ENCODE measurements around the gene PTPRS.
"Not testable (repeated sequence)": the region's sequence is repeated elsewhere in the genome, so short reads cannot be mapped to it uniquely, and the experiment has no call there.

The PTPRS gene

DNA sequence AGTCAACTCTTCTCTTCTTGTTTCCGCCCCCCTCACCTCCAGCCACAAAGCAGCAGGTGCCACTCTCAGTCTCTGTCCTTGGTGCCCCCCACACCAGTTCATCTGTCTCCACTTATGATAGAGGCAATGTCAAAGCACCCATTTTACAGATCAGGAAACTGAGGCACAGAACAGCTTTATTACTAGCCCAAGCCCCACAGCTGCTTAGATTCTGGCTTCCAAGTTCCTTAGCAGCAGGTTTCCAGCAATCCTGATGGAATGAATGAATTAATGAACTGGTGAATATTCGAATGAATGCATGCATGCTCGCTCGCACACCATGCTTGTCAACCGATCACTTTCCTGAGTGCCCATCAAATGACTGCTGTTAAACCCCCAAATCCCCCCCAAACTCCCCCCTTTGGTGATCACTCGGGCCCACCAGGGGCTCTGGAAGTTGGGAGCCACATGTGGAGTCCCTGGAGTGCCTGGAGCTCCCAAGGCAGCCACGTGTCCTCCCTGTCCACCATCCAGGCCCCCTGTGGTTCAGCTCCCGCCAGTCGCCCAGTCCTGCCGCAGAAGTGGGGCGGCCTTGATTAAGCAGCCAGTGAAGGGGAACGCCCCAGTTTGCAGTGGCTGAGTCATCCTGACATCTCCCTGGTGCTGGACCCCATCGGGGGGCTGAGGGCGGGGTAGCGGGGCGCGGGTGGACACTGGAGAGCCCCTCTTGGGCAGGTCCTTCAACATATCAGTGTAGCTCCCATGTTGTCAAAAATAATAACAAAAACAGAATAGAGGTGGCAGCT, 6.8 kb downstream of the PTPRS start:
- DNase-seq (ENCODE audit: low read depth), result no peak

DNA sequence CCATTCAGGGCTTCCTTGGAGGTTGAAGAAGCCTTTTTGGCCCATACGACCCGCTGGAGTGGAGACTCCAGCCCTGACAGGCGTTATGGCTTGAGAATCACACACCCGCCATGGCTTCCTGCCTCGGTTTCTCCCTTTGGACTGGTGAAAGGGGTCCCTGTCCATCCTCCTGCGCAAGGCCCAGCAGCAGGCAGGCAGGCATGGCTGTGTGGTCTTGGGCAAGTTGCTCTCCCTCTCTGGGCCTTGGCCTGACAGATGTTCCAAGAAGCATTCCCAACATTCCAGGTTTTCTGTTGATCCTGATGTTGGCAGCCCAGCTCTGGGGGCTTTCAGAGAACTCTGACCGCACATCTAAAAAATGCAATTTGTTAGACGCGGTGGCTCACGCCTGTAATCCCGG, 8.1 kb downstream of the PTPRS start:
- DNase-seq (ENCODE audit: low read depth), result no peak

DNA sequence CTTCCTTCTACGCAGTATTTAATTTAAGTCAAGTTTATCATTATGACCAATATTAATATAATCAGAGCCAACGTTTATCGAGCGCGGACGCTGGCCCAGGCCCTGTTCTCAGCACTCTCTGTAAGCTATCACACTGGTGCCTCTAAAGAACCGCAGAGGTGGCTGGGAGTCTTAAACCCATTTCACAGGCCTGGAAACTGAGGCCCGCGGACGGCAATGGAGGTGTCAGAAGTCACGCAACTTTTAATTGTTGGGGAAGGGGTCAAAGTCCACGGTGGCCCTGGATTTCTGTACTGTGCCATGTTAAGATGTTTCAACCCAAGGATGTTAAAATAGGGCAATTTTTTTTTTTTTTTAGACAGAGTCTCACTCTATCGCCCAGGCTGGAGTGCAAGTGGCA, 8.8 kb downstream of the PTPRS start:
- DNase-seq (ENCODE audit: low read depth), result no peak

DNA sequence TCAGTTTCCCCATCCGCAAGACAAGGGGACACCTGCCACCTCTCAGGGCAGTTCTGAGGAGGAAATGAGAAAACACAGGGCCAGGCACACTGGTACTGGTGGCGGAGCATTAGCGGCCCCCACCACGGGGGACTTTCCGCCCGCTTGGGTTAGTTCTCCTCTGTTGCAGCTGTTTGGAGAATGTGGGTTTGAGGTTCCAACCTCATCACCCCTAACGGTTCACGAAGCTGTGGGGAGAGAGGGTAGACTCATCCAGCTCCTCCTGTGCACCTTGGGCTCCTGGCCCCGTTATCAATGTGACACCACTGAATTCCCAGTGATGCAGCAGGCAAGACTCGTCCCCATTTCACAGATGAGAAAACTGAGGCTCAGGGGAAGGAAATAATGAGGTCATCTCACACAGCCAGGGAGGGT, 10.3 kb downstream of the PTPRS start:
- no peak for DNase-seq (ENCODE audit: low read depth)

DNA sequence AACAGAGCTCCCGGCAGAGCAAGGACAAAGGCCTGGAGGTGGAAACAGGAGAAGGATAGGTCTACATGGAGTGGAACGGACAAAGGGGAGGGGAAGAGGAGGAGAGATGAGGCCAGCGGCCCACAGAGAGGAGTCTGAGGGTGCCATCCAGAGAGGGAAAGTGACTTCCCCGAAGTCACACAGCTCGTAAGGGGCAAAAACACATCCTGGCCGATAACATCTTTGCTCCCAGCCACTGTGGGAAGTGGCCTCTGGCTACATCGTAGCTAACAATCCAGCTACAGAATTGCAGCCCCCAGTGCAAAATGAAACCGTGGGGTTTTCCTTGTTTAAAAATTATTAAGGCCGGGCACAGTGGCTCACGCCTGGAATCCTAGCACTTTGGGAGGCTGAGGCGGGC, 11.5 kb downstream of the PTPRS start:
- DNase-seq (ENCODE audit: low read depth), result no peak

DNA sequence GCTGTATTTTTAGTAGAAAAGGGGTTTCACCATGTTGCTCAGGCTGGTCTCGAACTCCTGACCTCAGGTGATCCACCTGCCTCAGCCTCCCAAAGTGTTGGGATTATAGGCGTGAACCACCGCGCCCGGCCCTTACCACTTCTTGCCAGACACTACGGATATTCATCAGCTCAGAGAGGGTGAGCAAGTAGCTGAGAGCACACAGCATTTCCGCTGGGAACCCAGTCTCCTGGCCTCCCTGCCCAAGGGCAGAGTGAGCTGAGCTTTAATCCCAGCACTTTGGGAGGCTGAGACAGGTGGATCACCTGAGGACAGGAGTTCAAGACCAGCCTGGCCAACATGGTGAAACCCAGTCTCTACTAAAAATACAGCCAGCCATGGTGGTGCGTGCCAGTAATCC, 12.2 kb downstream of the PTPRS start:
- not testable (repeated sequence) for DNase-seq (ENCODE audit: low read depth)

DNA sequence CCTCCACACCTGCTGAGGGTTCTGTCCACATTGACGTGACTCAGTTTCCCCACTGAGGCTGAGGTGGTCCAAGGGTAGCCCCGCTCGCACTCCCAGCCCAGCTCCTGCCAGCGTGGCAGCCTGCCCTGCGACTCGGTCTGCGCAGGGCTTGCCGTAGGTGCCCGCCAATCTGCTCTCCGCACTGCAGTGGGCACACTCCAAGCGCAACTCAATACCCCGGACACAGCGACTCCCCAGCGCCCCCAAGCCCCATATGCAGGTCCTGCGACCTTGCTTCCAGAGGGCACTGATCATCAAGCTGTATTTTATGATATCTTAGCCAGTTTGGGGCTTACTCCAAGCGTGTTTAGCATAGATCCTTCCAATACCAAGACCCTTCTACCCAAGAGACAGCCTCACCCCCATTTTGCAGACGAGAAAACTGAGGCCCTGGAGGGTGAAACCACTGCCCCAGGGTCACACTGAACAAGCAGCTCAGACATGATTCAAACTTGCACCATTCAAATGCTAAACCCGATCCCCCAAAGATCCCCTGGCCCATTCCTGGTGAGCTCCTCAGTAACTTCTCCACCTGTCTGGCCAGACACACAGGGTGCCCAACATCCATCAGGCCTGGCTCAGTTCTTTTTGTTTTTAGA, 13.5 kb downstream of the PTPRS start:
- DNase-seq (ENCODE audit: low read depth), result no peak

DNA sequence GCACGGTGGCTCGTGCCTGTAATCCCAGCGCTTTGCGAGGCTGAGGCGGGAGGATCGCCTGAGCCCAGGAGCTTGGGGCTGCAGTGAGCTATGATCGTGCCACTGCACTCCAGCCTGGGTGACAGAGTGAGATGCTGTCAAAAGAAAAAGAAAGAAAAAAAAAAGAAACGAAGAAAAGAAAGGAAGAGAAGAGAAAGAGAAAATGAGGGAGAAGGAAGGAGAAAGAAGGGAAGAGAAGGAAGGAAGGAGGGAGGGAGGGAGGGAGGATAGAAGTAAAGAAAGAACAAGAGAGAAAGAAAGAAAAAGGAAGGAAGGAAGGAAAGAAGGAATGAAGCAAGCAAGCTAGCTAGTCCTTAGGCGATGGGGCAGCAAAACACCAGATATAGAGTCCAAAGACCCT, 14.1 kb downstream of the PTPRS start:
- no peak for DNase-seq (ENCODE audit: low read depth)

DNA sequence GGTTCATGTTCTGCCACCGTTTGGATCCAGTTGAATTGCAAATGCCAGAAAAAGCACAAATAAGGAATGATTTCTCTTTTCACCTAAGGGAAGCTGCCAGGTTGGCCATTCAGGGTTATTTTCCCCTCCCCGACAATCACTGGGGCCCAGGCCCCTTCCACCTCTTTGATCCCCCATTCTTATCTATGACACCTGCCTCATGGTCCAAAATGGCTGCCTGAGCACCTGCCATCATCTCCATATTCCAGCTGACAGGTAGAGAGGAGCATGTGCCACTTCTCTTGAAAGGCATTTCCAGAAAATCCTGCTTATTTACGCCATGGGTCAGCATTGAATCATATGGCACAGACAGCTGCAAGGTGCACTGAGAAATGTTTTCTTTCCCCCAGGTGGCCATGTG, 15.7 kb downstream of the PTPRS start:
- DNase-seq (ENCODE audit: low read depth), result no peak

DNA sequence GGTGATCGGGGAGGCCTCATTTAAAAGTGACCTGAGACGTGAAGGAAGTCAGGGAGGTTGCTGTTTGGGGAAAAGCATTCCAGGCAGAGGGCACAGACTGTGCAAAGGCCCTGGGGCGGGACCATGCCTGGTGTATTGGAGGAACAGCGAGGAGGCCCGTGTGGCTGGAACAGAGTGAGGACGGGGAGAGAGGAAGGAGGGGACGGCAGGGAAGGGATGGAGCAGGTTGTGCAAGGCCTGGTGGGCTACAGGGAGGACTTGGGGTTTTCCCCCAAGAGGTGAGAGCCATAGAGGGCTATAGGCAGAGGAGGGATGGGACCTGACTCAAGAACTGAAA, 17.2 kb downstream of the PTPRS start:
- DNase-seq (ENCODE audit: low read depth), result no peak

DNA sequence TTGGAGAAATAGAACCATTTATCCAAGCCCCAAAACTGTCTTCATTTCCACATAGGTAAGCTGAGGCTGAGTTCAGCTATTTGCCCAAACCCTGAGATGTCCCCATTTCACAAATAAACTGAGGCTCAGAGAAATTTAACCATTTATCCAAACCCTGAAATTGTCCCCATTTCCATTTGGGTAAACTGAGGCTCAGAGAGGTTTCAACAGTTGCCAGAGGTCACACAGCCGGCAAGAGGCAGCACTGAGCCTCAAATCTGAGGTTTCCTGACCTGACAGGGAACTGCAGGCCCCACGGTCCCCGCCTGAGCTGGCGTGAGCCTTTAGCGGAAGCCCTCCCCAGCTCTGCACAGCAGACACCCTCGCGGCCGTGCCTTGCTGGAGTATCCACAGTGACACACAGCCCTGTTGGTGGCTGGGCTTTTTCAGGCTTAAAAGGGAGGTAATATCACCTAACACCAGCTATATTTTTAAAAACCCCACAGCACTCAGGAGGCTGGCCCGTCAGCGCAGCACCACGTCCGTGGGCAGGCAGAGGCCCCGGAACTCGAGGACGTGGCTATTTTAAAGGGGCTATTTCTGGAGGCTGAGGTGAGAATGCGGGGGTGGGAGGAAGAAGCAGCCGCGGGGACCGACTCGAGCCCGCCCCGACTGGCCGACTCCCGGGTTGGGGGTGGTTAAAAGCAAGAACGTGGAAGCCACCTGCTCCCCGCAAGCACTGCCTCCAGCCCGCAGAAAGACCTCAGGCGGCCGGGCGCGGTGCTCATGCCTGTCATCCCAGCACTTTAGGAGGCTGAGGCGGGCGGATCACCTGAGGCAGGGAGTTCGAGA, 18.5 kb downstream of the PTPRS start:
- no peak for DNase-seq (ENCODE audit: low read depth)

DNA sequence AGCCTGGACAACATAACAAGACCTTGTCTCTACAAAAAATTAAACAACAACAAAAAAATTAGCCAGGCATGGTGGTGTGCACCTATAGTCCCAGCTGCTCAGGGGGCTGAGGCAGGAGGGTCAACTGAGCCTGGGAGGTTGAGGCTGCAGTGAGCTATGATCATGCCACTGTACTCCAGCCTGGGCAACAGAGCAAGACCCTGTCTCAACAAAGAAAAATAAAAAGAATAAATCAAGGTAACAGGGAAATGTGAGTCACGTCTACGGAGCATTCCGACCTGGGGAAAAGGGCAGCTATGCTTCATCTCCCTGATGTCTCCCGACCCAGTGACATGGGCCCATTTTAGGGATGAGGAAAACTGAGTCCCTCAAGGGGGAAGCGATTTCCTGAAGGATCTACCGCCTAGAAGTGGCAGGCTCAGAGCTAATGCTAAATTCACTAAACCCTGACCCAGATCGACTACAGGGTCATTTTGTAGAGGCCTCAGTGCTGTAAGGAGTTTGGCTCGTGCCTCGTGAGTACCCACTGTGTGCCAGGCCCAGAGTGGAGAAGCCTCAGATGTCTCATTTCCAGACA, 19.5 kb downstream of the PTPRS start:
- DNase-seq (ENCODE audit: low read depth), result no peak

DNA sequence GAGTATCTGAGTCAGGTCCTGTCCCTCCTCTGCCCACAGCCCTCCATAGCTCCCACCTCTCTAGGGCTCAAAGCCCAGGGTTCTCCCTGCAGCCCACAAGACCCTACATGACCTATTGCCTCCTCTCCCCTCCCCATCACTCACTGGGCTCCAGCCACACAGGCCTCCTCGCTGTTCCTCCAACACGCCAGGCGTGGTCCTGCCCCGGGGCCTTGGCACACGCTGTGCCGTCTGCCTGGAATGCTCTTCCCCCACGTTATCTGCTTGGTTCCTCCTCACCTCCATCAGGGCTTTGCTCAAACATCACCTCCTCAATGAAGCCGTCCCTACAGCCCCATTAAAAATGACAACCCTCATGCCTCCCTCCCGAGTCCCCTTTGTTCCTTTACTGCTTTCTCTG, 21.1 kb downstream of the PTPRS start:
- DNase-seq (ENCODE audit: low read depth), result no peak

DNA sequence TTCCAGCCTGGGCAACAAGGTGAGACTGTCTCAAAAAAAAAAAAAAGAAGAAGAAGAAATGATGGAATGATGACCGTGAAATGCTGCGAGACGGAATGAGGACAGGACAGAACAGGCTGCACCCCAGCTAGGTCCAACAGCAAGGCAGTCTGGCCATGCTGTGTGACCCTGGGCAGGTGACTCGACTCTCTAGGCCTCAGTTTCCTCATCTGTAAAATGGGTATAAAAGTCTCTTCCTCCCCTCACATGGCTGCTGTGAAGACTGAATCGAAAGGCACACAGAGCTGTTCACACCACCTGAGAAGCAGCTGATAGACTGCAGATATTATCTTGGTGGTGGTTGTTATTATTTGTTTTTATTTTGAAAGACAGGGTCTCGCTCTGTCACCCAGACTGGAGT, 22.3 kb downstream of the PTPRS start:
- DNase-seq (ENCODE audit: low read depth), result no peak

DNA sequence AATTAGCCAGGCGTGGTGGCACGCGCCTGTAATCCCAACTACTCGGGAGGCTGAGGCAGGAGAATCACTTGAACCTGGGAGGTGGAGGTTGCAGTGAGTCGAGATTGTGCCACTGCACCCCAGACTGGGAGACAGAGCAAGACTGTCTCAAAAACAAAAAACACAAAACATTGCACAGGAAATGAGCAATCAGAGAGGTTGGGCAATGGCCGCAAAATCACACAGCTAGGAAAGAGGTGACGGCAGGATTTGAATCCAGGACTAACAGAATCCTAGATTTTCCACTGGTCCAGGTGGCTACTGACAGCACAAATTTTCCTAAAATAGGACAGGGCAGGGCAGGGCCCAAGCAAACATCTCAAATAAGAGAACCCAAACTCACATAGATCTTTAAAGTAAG, 23.3 kb downstream of the PTPRS start:
- DNase-seq (ENCODE audit: low read depth), result no peak

DNA sequence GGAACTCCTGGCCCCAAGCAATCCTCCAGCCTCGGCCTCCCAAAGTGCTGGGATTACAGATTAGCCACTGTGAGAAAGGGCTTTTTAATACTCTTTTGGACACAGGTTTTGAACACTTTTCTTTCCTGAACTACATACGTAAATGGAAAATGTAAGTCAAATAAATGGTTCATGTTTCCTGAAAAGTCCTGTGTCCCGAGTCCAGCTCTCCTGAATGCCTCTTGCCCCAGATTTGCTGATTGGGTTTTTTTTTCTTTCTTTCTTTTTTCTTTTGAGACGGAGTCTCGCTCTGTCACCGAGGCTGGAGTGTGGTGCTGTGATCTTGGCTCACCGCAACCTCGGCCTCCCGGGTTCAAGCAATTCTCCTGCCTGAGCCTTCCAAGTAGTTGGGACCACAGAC, 24.5 kb downstream of the PTPRS start:
- DNase-seq (ENCODE audit: low read depth), result no peak

DNA sequence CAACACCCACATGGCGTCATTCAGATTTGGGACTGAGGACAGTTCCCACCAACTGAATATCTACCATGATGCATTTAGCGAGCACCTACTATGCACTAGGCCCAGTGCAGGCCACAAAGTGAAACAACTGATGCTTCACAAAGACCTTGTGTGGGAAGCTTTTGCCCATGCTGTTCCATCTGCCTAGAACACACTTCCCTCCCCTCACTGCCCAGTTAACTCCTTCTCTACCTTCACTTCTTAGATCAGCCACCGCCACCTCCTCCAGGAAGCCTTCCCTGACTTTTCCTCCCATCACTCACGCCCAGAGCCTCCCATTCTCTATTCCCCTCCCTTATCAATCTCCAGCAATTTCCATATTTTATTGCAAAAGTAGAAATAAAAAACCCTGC, 25.7 kb downstream of the PTPRS start:
- DNase-seq (ENCODE audit: low read depth), result no peak

DNA sequence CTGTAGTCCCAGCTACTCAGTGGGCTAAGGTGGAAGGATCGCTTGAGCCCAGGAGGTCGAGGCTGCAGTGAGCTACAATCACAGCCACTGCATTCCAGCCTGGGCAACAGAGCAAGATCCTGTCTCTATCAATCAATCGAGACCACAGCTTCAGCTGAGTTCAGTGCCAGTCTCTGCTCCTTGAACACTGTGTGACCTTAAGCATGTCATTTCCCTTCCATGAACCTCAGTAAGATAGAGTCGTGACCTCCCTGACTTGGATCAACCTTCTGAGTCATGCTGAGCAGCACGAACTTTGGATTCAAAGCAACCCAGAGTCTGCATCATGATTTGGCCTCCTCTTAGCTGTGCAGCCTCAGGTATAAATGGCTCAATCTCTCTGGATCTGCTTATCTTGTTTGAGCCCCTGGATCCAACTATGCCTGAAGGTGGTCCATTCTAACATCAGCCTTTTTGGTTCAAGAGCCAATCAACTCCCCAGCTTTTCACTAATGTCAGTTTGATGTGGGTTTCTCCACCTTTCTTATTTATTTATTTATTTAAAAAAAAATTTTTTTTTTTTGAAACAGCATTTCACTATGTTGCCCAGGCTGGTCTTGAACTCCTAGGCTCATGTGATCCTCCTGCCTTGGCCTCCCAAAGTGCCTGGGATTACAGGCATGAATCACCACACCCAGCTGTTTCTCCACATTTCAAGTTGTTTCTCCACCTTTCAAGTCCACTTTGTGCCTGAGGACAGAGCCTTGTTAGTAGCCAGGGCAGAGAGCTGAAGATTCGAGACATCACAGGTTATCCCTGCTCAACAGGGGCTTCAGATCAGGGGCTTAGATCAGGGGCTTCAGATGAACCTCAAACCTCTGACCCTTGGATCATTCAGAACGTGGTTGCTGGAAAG, 26.4 kb downstream of the PTPRS start:
- no peak for DNase-seq (ENCODE audit: low read depth)

DNA sequence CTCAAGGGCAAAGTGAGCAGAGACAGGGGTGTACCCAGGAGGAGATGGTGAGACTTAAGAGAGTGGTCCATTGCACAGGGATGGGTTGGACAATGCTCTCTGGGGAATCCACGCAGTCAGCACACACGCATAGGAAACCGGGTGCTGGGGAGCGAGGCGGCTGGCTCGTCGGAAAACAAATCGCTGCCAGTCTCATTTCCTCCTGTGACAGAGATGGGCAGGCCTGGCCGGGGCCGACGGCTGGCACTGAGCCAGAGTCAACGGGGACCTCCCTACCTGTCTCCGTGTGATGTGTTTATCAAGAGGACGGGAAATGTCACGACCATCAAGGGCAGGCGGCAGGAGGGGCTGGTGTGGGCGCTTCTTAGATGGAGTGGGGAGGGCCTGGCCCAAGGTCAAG, 27.3 kb downstream of the PTPRS start:
- no peak for DNase-seq (ENCODE audit: low read depth)

DNA sequence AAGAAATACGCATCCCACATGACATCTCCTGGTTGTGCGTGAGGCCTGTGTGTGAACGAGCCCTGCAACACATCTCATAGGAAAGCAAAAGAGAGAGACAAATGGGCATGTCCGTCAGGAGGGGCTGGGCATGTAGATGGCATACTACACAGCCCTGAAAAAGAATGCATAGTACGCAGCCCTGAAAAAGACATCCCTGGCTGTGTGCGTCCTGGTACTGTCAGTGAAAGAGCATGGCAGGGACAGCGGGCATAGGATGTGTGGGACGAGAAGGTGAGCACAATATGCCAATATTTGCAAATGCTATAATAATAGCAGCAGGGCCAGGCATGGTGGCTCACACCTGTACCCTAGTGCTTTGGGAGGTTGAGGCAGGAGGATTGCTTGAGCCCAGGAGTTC, 28.6 kb downstream of the PTPRS start:
- no peak for DNase-seq (ENCODE audit: low read depth)

DNA sequence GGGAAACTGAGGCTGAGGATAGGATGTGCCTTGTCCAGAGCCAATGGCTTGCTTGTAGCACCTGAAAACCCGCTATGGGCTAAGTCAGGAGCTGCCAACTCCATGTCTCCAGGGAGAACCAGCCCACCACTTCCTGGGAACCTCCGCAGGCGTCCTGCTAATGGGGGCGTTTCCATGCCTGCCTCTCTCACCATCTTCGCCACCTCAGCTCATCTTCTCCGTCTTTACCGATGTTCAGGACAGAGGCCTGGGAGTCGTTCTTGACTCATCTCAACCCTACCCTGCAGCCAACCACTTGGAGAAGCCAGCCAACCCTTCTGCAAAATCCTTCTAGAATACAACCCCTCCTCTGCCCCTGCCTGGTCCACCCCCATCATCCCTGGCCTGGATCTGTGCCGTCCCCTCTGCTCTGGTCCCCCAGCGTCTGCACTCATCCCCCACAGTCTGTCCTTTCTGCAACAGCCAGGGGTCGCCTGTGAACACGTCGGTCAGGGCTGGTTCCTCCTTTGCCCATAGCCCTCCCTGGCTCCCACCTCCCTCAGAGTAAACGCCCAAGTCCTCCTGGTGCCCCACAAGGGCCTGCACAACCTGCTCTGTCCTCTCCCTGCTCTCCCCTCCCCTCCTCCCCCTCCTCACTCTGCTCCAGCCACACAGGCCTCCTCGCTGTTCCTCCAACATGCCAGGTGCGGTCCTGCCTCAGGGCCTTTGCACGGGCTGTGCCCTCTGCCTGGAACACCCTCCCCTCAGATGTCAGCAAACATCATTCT, 31.0 kb downstream of the PTPRS start:
- no peak for DNase-seq (ENCODE audit: low read depth)
